ENCODE data around the gene SBDS.
"Not testable (repeated sequence)": the region's sequence is repeated elsewhere in the genome, so short reads cannot be mapped to it uniquely, and the experiment has no call there.

SBDS gene

DNA sequence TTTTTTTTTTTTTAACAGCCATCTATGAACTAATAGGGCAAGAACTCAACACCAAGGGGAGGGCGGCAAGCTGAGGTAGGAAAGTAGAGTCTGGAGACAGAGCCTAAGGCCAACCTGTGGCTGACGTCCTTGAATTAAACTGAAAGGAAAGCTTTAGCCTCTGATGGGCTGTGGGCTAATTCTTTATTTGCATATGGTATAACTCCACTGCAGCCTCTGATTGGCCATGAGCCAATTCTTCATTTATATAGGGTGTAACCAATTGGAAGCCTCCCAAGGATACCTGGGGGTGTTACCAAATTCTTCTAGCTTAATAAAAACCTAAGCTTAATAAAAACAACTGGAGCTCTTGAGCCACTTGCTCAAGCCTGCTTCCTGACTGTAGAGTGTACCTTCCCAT lies 11.6 kb upstream of the SBDS start:
- DNase-seq (ENCODE audit: low read depth in 1 of 2, low spot score in 1 of 2) = no peak
- Histone ChIP-seq H3K4me3 (replicated peaks; ENCODE audit: insufficient read depth, low read length) (no peak overlapping the region), H3K27me3 (ENCODE audit: insufficient read depth, poor library complexity, severe bottlenecking) (no peaks in the 10 kb centered on the region), H3K27ac (replicated peaks) (no peak overlapping the region)
- TF ChIP-seq CTCF (IDR thresholded peaks at IDR 0.05; ENCODE audit: insufficient read depth, low read length) (no peak), GABPA (IDR thresholded peaks at IDR 0.05; ENCODE audit: low read depth) (no peak), POLR2AphosphoS5 (IDR thresholded peaks at IDR 0.05; ENCODE audit: low read depth) (no peak), SPI1 (IDR thresholded peaks at IDR 0.05; ENCODE audit: borderline replicate concordance, low read depth) (no peak), REST (IDR thresholded peaks at IDR 0.05; ENCODE audit: insufficient replicate concordance, low read depth) (no peak)

- not testable (repeated sequence) for H3K27ac ChIP-seq (replicated peaks); DNase-seq (ENCODE audit: low read depth in 1 of 2, low spot score in 1 of 2); H3K4me3 ChIP-seq (replicated peaks; ENCODE audit: insufficient read depth, low read length); H3K27me3 ChIP-seq (ENCODE audit: insufficient read depth, poor library complexity, severe bottlenecking)
Observed at GRCh38 chr7:67004145-67004544, 8.8 kb upstream of the SBDS start.

DNA sequence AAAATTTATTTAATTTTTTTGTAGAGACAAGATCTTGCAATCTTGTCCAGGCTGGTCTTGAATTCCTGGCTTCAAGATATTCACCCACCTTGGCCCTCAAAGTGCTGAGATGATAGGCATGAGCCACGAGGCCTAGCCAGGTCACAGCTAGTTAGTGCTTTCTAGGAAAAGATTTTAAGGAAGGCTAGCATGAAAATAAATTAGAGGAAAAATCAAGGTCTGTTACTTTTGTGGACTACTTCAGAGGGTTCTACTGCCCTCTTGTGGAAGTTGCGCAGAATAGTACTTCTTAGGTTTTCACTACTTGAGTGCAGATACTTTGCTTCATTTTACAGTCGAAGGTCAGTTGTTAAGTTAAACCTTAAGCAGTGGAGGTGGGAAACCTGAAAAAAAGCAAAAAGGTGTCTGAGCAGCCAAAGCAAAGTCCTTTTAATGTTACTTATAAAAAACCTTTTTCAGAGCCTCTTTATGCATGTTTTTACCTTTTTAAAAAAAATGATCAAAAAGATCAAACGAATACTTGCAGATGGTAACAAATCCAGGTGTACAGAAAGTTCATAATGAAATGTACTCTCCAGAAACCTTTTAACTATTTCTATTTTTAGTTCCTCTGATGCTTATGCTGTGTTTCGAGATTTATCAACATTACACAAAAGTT lies 5.3 kb upstream of the SBDS start:
- H3K27me3 ChIP-seq (ENCODE audit: insufficient read depth, poor library complexity, severe bottlenecking); H3K4me3 ChIP-seq (replicated peaks; ENCODE audit: insufficient read depth, low read length); H3K27ac ChIP-seq (replicated peaks): not testable (repeated sequence)
- DNase-seq (ENCODE audit: low read depth in 1 of 2, low spot score in 1 of 2) = peak in 1 of 2 experiments; percentile 9

DNA sequence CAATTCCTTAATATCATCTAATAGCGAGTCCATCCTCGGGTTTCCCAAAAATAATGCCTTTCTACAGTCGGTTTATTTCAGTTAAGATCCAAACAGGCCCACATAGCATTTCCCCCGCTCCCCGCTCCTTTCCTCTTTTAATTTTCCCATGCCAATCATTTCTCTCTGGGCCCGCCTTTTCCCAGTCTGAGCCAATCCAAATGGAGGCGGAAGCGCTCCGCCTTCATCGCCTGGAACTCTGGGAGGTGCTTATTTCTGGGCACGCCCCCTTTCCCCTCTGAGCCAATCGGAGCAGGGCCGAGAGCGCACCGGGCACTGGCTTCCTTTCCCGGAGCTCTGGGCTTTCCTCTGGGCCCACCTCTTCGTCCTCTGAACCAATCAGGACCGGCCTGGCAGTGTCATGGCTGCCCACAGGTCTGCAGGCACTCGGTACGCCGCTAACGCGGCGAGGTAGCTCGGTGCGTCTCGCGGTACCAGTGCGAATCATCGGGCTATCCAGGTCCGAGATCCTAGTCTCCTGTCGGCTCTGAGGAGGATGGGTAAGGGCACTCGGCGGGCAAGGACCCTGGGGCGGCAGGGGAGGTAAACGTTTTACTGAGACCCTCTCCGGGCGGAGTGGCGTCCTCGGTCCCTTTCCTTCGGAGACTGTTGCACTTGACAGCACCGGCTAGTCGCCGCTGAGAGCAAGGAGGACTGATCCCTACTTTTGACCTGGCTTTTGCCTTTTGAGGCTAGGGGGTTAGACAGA lies 1.2 kb upstream of the SBDS start, which contains the start of gene TYW1:
Gene TYW1 (plus strand): TSS at position 390 of the 748 bp plus-strand sequence. CDS start 146 bp downstream, at position 536.
- DNase-seq (ENCODE audit: low read depth in 1 of 2, low spot score in 1 of 2) = peak; percentile 89 to 99
- Histone ChIP-seq H3K27ac (replicated peaks) (peak within 1 kb of the TSS; percentile 87), H3K4me3 (replicated peaks; ENCODE audit: insufficient read depth, low read length) (peak within 1 kb of the TSS; percentile 88)
- not testable (repeated sequence) for H3K27me3 ChIP-seq (ENCODE audit: insufficient read depth, poor library complexity, severe bottlenecking)
- TF ChIP-seq POLR2AphosphoS5 (IDR thresholded peaks at IDR 0.05; ENCODE audit: low read depth) (peak; percentile 72; the same call in 1 of the 2 replicates), GABPA (IDR thresholded peaks at IDR 0.05; ENCODE audit: low read depth) (peak; percentile 48; the same call in 1 of the 2 replicates), SPI1 (IDR thresholded peaks at IDR 0.05; ENCODE audit: borderline replicate concordance, low read depth) (peak; percentile 41; the same call in 1 of the 2 replicates)

GRCh38 chr7:66994691-66995049 lies 716 bp downstream of the SBDS start:
- peak; percentile 5 for TF ChIP-seq CTCF (IDR thresholded peaks at IDR 0.05; ENCODE audit: insufficient read depth, low read length)
- peak; percentile 28 to 69 for DNase-seq (ENCODE audit: low read depth in 1 of 2, low spot score in 1 of 2)
- not testable (repeated sequence) for H3K27me3 ChIP-seq (ENCODE audit: insufficient read depth, poor library complexity, severe bottlenecking)
- H3K4me3 ChIP-seq (replicated peaks; ENCODE audit: insufficient read depth, low read length) = peak overlapping the region; percentile 60
- peak overlapping the region; percentile 86 for H3K27ac ChIP-seq (replicated peaks)

GRCh38 chr7:66994051-66994450 lies 1.3 kb downstream of the SBDS start:
- H3K4me3 ChIP-seq (replicated peaks; ENCODE audit: insufficient read depth, low read length) = peak overlapping the region; percentile 60
- H3K27ac ChIP-seq (replicated peaks); DNase-seq (ENCODE audit: low read depth in 1 of 2, low spot score in 1 of 2); H3K27me3 ChIP-seq (ENCODE audit: insufficient read depth, poor library complexity, severe bottlenecking): not testable (repeated sequence)

DNA sequence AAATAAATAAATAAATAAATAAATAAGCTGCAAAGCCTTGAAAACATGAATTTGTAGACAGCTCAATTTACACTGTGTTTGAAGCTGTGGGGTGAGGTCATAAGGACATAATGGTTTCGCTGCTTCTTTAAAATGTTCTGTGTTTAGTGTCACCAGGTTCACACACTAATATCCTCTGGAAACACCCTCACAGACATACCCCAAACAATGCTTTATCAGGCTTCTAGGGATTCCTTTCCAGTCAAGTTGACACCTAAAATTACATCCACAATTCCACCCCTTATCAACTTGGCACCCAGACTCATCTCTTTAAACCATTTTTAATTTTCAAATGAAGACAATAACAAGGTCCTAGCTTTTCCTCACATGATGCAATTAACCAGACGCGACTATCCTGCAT lies 5.8 kb downstream of the SBDS start:
- H3K27ac ChIP-seq (replicated peaks) = not testable (repeated sequence)

GRCh38 chr7:66980336-66980735 lies 15.1 kb downstream of the SBDS start:
- DNase-seq (ENCODE audit: low read depth in 1 of 2, low spot score in 1 of 2); H3K27ac ChIP-seq (replicated peaks); H3K27me3 ChIP-seq (ENCODE audit: insufficient read depth, poor library complexity, severe bottlenecking); H3K4me3 ChIP-seq (replicated peaks; ENCODE audit: insufficient read depth, low read length): not testable (repeated sequence)

More for the DNA sequence above, 5.8 kb downstream of the SBDS start:
- DNase-seq (ENCODE audit: low read depth in 1 of 2, low spot score in 1 of 2); H3K4me3 ChIP-seq (replicated peaks; ENCODE audit: insufficient read depth, low read length); H3K27me3 ChIP-seq (ENCODE audit: insufficient read depth, poor library complexity, severe bottlenecking): not testable (repeated sequence)

GRCh38 chr7:66979013-66979412 lies 16.4 kb downstream of the SBDS start:
- H3K27me3 ChIP-seq (ENCODE audit: insufficient read depth, poor library complexity, severe bottlenecking); H3K4me3 ChIP-seq (replicated peaks; ENCODE audit: insufficient read depth, low read length); H3K27ac ChIP-seq (replicated peaks); DNase-seq (ENCODE audit: low read depth in 1 of 2, low spot score in 1 of 2): not testable (repeated sequence)

GRCh38 chr7:66978312-66978711 lies 17.1 kb downstream of the SBDS start:
- DNase-seq (ENCODE audit: low read depth in 1 of 2, low spot score in 1 of 2); H3K27me3 ChIP-seq (ENCODE audit: insufficient read depth, poor library complexity, severe bottlenecking); H3K27ac ChIP-seq (replicated peaks); H3K4me3 ChIP-seq (replicated peaks; ENCODE audit: insufficient read depth, low read length): not testable (repeated sequence)
